Hepatocyte (in vitro differentiated cells): Measurements from ENCODE around the gene RALGPS2.

ENCODE experiments used
- CTCF ChIP-seq: fragments of 200-600 bp; sonication (generic); IDR thresholded peaks from 2 replicates; pipeline ENCODE4 v1.5.1; 2016; ENCODE audit warnings: antibody characterized with exemption, mild to moderate bottlenecking; ENCODE audit not compliant: poor library complexity
- EZH2 ChIP-seq: fragments of 200-600 bp; sonication (generic); IDR thresholded peaks from 2 replicates; pipeline ENCODE4 v1.6.1; 2016; ENCODE audit warnings: antibody characterized with exemption, mild to moderate bottlenecking, borderline replicate concordance
- EZH2phosphoT487 ChIP-seq: fragments of 200-600 bp; sonication (generic); IDR thresholded peaks from one replicate; pipeline ENCODE4 v1.6.1; 2018; ENCODE audit warnings: antibody characterized with exemption, mild to moderate bottlenecking, low read depth, moderate library complexity; ENCODE audit not compliant: unreplicated experiment, severe bottlenecking

GRCh38 chr1:178726087-178726517, 1.1 kb downstream of the RALGPS2 start:
- TF ChIP-seq CTCF, result no peak
- TF ChIP-seq EZH2phosphoT487, result no peak
- TF ChIP-seq EZH2, result no peak
